MCF 10A (cell line): ENCODE measurements around the gene ADGRD1. TPM values are rescaled to one million over a fixed set of nuclear protein-coding genes. Genes with fewer than 3 reads are reported as not detected.

ENCODE experiments used
- BruUV-seq: library from RNA; stranded (reverse); fragments of 400-500 nt; replicated peaks from 2 replicates; lab custom pipeline; 2021; lab: Mats Ljungman, UMichigan
- CTCF ChIA-PET: fragments of 300-600 bp; sonication (Branson Sonifier 250); formaldehyde crosslinking; extraction: SDS; loops from one replicate; lab custom pipeline; 2021; ENCODE audit warnings: antibody characterized with exemption, inconsistent platforms; lab: Yijun Ruan, JAX
- POLR2A ChIA-PET: fragments of 300-600, 350-650 bp; sonication (Branson Sonifier 250); formaldehyde crosslinking; extraction: SDS; loops from one replicate; lab custom pipeline; 2020; ENCODE audit warnings: antibody characterized with exemption, inconsistent platforms; lab: Yijun Ruan, JAX
- DNase-seq: peaks from one replicate; pipeline ENCODE4 v3.0.0-alpha.2; 2018; ENCODE audit not compliant: unreplicated experiment
- H3K27ac Mint-ChIP-seq: one replicate; pipeline ENCODE4 v1.8.0; 2022; ENCODE audit warnings: mild to moderate bottlenecking, low read depth, mixed read lengths; ENCODE audit not compliant: unreplicated experiment
- H3K27me3 Mint-ChIP-seq: one replicate; pipeline ENCODE4 v1.8.0; 2022; ENCODE audit warnings: mixed read lengths; ENCODE audit not compliant: insufficient read depth, unreplicated experiment
- H3K36me3 Mint-ChIP-seq: one replicate; pipeline ENCODE4 v1.8.0; 2022; ENCODE audit warnings: mild to moderate bottlenecking, moderate library complexity, mixed read lengths; ENCODE audit not compliant: insufficient read depth, unreplicated experiment
- H3K4me1 Mint-ChIP-seq: one replicate; pipeline ENCODE4 v1.8.0; 2022; ENCODE audit warnings: mixed read lengths; ENCODE audit not compliant: insufficient read depth, unreplicated experiment
- H3K4me3 Mint-ChIP-seq: one replicate; pipeline ENCODE4 v1.8.0; 2022; ENCODE audit warnings: mild to moderate bottlenecking, moderate library complexity, mixed read lengths; ENCODE audit not compliant: unreplicated experiment
- H3K9me3 Mint-ChIP-seq: one replicate; pipeline ENCODE4 v1.8.0; 2022; ENCODE audit warnings: mixed read lengths; ENCODE audit not compliant: unreplicated experiment
- CTCF ChIP-seq: fragments of 200-600 bp; IDR thresholded peaks from one replicate; pipeline ENCODE4 v1.8.0; 2022; ENCODE audit warnings: antibody characterized with exemption, mild to moderate bottlenecking; ENCODE audit not compliant: unreplicated experiment
- intact Hi-C: fragments of 100-400 bp; cut with micrococcal nuclease; formaldehyde crosslinking; loops from 2 replicates; pipeline ENCODE4 v1.14.1; 2022
- total RNA-seq: library from RNA; stranded (reverse); gene quantifications from 2 replicates; pipeline ENCODE4 v1.2.3, GENCODE V29; 2022

The ADGRD1 gene
- total RNA-seq, 1 experiment from 2014 or later: 0.68 TPM

DNA sequence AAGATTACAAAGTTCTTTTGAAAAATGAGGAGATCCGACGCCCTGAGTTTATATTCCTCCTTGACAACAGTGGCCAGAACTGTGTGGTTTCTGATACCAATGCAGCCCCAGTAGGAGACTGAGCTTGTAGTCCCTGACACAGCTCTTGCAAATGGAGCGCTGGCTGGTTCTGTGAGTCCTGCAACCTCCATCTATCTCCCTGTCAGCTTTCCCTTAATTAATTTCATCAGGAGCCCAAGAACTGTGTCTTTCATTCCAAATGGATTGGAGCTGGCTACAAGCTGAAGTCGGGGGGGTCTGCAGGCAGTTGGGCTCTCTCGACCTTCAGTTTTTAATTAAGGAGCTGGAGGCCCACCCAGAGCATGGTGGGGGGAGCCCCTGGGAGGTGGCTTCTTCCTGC, 160.6 kb downstream of the ADGRD1 start:
- TF ChIP-seq CTCF: no peak
- POLR2A ChIA-PET: no interaction called here
- no TSS peak for BruUV-seq
- H3K27me3 Mint-ChIP-seq: no peaks in the 10 kb centered on the region
- H3K4me3 Mint-ChIP-seq: no peak overlapping the region
- CTCF ChIA-PET: interaction anchor here (6.0 to 7.9 kb wide), 2 partner anchors 9 to 19 kb away, joined by 55 to 84 read pairs; no protein-coding TSS in a partner anchor
- no peaks in the 10 kb centered on the region for H3K36me3 Mint-ChIP-seq
- DNase-seq: no peak
- H3K9me3 Mint-ChIP-seq: no peaks in the 10 kb centered on the region
- H3K4me1 Mint-ChIP-seq: peaks cover 18% of the 10 kb centered on the region
- intact Hi-C loops: no loop called here
- no peak overlapping the region for H3K27ac Mint-ChIP-seq

DNA sequence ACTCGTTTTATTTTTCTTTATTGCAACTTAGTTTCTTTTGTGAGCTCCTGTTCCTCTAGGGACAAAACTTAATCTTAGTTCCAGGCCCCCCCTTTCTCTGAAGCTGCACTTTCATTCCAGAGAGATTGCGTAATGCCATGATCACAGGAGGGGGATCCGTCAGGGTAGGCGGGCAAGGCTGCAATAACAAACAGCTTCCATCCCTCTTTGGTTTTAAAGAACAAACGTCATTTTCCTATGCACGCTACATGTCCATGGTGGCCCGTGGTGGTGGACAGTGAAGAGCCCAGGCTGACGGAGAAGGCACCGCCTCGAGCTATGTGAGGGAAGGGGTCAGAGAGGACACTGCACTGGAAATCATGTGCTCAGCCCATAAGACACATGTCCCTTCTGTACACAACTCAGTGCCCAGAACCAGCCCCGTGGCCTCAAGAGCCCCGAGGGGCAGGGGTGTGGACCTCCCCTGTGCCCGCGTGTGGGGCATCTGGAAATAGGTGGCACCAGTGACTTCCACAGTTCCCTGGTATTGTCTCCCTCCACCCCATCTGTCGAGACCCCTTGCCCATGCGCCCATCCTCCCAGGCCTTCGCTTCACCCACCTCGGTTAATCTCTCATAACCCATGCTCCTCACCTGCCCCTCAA, 161.4 kb downstream of the ADGRD1 start:
- no peak for DNase-seq
- Mint-ChIP-seq H3K4me3 (no peak overlapping the region), H3K36me3 (no peaks in the 10 kb centered on the region), H3K9me3 (no peaks in the 10 kb centered on the region), H3K27ac (no peak overlapping the region), H3K4me1 (peaks cover 18% of the 10 kb centered on the region), H3K27me3 (no peaks in the 10 kb centered on the region)
- no TSS peak for BruUV-seq
- intact Hi-C loops: no loop called here
- ChIA-PET POLR2A (no interaction called here), CTCF (interaction anchor here (0.6 to 7.9 kb wide), 5 partner anchors 10 to 835 kb away, joined by 3 to 84 read pairs (median 16); no protein-coding TSS in a partner anchor)
- no peak for TF ChIP-seq CTCF

- no peak for DNase-seq
- Mint-ChIP-seq H3K36me3 (no peaks in the 10 kb centered on the region), H3K27ac (no peak overlapping the region), H3K9me3 (no peaks in the 10 kb centered on the region), H3K4me1 (peaks cover 18% of the 10 kb centered on the region), H3K4me3 (no peak overlapping the region), H3K27me3 (no peaks in the 10 kb centered on the region)
- ChIA-PET POLR2A (interaction anchor here (0.6 kb wide), 1 partner anchor 200 kb away, joined by 3 read pairs; no protein-coding TSS in a partner anchor), CTCF (interaction anchor here (0.6 to 7.9 kb wide), 7 partner anchors 11 to 605 kb away, joined by 3 to 84 read pairs (median 5); no protein-coding TSS in a partner anchor)
- intact Hi-C loops: no loop called here
- no TSS peak for BruUV-seq
- TF ChIP-seq CTCF: no peak
Measured at GRCh38 chr12:131115766-131116467, 162.2 kb downstream of the ADGRD1 start.

- BruUV-seq: no TSS peak
- POLR2A ChIA-PET: no interaction called here
- Mint-ChIP-seq H3K27ac (no peak overlapping the region), H3K27me3 (no peaks in the 10 kb centered on the region), H3K36me3 (no peaks in the 10 kb centered on the region), H3K9me3 (no peaks in the 10 kb centered on the region), H3K4me3 (no peak overlapping the region), H3K4me1 (peaks cover 14% of the 10 kb centered on the region)
- CTCF ChIA-PET: interaction anchor here (0.6 to 7.9 kb wide), 7 partner anchors 11 to 338 kb away, joined by 3 to 84 read pairs (median 5); no protein-coding TSS in a partner anchor
- intact Hi-C loops: no loop called here
- no peak for TF ChIP-seq CTCF
- no peak for DNase-seq
Measured at GRCh38 chr12:131116468-131117117, 162.9 kb downstream of the ADGRD1 start.
